Measurements from ENCODE around the gene OGFOD2. TPM values are rescaled to one million over a fixed set of nuclear protein-coding genes. Genes with fewer than 3 reads are reported as not detected.

OGFOD2 gene
- total RNA-seq, 1 donor from 2014 or later: 15.0 TPM

DNA sequence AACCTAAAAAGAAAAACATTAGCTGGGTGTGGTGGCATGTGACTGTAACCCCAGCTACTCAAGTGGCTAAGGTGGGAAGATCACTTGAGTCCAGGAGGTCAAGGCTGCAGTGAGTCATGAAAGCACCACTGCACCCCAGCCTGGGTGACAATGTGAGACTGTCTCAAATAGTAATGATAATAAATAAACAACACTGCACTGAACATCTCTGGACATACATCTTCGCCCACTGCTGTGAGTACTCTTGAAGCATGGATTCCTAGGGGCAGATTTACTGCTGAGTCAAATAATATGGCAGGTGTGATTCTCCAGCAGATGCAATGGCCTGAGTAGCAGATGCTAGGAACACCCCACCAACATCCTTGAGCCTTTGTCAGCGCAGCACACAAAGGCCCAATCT, 32.4 kb upstream of the OGFOD2 start:
- H3K4me3 ChIP-seq (ENCODE audit: low read depth, low read length): no peak overlapping the region
- TF ChIP-seq, protein P1, sequence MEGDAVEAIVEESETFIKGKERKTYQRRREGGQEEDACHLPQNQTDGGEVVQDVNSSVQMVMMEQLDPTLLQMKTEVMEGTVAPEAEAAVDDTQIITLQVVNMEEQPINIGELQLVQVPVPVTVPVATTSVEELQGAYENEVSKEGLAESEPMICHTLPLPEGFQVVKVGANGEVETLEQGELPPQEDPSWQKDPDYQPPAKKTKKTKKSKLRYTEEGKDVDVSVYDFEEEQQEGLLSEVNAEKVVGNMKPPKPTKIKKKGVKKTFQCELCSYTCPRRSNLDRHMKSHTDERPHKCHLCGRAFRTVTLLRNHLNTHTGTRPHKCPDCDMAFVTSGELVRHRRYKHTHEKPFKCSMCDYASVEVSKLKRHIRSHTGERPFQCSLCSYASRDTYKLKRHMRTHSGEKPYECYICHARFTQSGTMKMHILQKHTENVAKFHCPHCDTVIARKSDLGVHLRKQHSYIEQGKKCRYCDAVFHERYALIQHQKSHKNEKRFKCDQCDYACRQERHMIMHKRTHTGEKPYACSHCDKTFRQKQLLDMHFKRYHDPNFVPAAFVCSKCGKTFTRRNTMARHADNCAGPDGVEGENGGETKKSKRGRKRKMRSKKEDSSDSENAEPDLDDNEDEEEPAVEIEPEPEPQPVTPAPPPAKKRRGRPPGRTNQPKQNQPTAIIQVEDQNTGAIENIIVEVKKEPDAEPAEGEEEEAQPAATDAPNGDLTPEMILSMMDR (IDR thresholded peaks at IDR 0.05; ENCODE audit: insufficient read depth, low read length, severe bottlenecking): no peak
- FAIRE-seq: no peak
- H3K36me3 ChIP-seq (ENCODE audit: control insufficient read depth, insufficient read depth, low read length): no peaks in the 10 kb centered on the region
- DNase-seq (ENCODE audit: low read depth): no peak
- no peaks in the 10 kb centered on the region for H3K27me3 ChIP-seq (ENCODE audit: control insufficient read depth, insufficient read depth, low read length)

DNA sequence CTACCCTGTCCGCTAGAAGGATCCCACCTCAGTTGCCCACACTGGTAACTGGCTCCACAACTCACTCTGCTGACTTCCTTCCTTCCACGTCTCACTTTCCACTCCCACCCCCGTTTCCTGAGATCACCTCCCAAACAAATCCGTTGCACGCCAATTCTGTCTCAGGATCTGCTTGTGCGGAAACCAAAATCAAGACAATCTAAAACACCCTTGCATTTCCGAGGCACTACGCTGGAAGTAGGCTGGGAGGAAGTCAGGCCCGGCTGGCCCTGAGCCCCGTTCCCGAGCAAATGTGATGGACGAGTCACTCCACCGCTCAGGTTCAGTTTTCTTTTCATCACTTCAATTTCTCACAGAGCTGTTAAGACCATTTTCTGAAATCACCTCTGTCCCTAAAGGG, 31.8 kb upstream of the OGFOD2 start:
- FAIRE-seq (no peak), DNase-seq (ENCODE audit: low read depth) (no peak)
- TF ChIP-seq, protein P1 (IDR thresholded peaks at IDR 0.05; ENCODE audit: insufficient read depth, low read length, severe bottlenecking): no peak
- Histone ChIP-seq H3K27me3 (ENCODE audit: control insufficient read depth, insufficient read depth, low read length) (no peaks in the 10 kb centered on the region), H3K36me3 (ENCODE audit: control insufficient read depth, insufficient read depth, low read length) (no peaks in the 10 kb centered on the region), H3K4me3 (ENCODE audit: low read depth, low read length) (no peak overlapping the region)

DNA sequence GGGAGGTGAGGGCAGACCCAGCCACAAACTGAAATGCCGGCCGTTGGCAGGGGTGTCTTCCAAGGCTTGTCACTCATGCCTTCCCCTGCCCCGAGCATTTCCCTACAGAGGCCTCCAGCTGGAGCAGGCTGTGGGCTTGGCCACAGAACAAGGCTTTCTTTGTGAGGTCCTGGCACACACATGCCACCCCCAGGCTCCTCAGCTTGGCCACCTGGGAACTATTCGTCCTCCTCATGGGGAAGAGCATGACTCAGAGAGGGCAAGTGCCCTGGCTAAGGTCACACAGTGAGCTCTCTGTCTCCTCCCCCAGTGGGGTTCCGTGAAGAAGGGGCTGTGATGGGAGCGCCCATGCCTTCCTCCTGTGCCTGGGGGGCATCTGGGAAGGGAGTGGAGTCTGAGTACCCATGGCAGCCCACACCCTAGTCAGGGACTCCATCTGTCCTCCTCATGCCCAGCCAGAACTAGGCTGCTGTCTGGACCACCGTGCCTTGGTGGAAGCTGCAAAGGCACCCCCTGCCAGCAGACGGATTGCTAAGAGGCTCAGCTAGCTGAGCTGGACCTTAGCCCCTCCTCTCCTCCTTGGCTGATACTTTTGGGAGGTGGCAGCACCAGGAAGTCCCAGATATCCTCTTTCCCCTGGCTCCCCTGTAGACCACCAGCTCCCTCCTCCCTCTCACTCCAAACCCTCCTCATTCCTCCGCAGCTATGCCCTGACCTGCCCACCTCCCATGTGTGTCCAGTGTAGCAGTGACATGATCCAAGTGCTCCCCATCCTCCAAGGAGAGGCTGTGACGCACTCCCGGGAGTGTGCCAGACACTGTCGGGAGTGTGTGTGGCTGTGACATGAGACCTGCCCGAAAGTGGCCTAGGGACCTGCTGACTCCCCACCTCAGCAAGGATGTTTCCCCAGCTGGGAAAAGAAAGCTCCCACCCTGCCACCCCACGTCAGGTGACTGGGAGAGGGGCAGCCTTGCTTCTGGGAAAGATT, 30.1 kb upstream of the OGFOD2 start:
- no peak for FAIRE-seq
- peak; percentile 46 for DNase-seq (ENCODE audit: low read depth)
- no peaks in the 10 kb centered on the region for H3K36me3 ChIP-seq (ENCODE audit: control insufficient read depth, insufficient read depth, low read length)
- no peaks in the 10 kb centered on the region for H3K27me3 ChIP-seq (ENCODE audit: control insufficient read depth, insufficient read depth, low read length)
- TF ChIP-seq, protein P1 (IDR thresholded peaks at IDR 0.05; ENCODE audit: insufficient read depth, low read length, severe bottlenecking): no peak
- H3K4me3 ChIP-seq (ENCODE audit: low read depth, low read length): no peak overlapping the region

DNA sequence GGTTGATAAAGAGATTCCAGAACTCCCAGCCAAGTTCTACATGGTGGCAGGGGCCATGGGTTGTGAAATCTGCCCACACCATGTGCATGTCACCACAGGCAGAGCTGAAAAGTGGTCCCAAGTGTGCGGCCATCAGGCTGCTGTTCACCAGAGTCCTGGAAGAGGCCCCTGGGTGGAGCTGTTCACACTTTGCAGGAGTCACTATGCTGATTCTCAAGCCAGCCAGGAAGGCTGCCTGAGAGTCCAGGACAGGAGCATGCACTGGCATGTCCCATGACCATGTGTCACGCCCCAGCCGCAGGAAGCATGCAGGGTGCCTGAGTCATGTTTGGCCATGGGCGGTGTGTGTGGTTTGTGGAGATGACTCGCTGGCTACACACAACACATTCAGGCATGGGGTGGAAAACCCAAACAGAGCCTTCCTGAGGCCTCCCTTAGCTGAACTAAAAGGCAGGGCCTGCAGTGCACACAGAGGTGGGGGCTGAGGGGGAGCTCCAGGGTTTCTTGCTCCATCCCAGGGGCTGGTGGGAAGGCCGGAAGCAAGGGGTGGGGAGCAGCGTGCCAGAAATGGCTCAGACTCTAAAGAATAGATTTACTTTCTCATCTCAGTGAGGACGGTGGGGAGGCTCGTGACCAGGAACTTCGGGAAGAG, 28.2 kb upstream of the OGFOD2 start:
- DNase-seq (ENCODE audit: low read depth) (peak; percentile 100), FAIRE-seq (peak; percentile 100)
- Histone ChIP-seq H3K27me3 (ENCODE audit: control insufficient read depth, insufficient read depth, low read length) (no peaks in the 10 kb centered on the region), H3K4me3 (ENCODE audit: low read depth, low read length) (no peak overlapping the region), H3K36me3 (ENCODE audit: control insufficient read depth, insufficient read depth, low read length) (no peaks in the 10 kb centered on the region)
- TF ChIP-seq, protein P1 (IDR thresholded peaks at IDR 0.05; ENCODE audit: insufficient read depth, low read length, severe bottlenecking): peak; percentile 70

DNA sequence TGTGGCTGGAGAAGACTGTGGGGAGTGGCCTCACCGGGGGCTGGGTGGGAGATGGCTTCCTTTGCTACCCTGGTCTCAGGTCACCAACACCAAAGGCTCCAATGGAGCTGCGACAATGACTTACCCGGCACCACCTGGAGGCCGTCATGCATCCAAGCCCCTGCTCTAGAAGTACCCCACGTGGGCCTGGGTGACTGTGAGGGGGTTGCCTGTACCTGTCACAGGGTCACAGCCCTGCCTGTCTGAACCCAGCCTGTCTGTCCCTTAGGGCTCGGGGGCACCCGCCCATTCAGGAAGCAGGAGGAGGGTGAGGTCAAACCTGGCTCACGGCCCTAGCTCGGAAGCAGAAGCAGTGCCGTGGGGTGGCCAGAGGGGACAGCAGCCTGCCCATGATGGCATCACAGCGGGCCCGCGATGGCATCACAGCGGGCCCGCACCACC, 27.7 kb upstream of the OGFOD2 start:
- FAIRE-seq: no peak

More for the DNA sequence above, 27.7 kb upstream of the OGFOD2 start:
- TF ChIP-seq, protein P1 (IDR thresholded peaks at IDR 0.05; ENCODE audit: insufficient read depth, low read length, severe bottlenecking): peak; percentile 27
- no peaks in the 10 kb centered on the region for H3K27me3 ChIP-seq (ENCODE audit: control insufficient read depth, insufficient read depth, low read length)
- no peaks in the 10 kb centered on the region for H3K36me3 ChIP-seq (ENCODE audit: control insufficient read depth, insufficient read depth, low read length)
- H3K4me3 ChIP-seq (ENCODE audit: low read depth, low read length): no peak overlapping the region
- DNase-seq (ENCODE audit: low read depth): peak; percentile 30

Data from bronchial epithelial cell (primary cell).